CD4-positive, alpha-beta T cell treated with Interleukin-6 for 4 hours (primary cell): ENCODE results near the gene DRP2.
"Not testable (repeated sequence)": the region's sequence is repeated elsewhere in the genome, so short reads cannot be mapped to it uniquely, and the experiment has no call there.

Experiments used
- DNase-seq: peaks from one replicate; pipeline ENCODE4 v3.0.0-alpha.2; 2020; ENCODE audit warnings: mixed read lengths

DRP2 gene, protein sequence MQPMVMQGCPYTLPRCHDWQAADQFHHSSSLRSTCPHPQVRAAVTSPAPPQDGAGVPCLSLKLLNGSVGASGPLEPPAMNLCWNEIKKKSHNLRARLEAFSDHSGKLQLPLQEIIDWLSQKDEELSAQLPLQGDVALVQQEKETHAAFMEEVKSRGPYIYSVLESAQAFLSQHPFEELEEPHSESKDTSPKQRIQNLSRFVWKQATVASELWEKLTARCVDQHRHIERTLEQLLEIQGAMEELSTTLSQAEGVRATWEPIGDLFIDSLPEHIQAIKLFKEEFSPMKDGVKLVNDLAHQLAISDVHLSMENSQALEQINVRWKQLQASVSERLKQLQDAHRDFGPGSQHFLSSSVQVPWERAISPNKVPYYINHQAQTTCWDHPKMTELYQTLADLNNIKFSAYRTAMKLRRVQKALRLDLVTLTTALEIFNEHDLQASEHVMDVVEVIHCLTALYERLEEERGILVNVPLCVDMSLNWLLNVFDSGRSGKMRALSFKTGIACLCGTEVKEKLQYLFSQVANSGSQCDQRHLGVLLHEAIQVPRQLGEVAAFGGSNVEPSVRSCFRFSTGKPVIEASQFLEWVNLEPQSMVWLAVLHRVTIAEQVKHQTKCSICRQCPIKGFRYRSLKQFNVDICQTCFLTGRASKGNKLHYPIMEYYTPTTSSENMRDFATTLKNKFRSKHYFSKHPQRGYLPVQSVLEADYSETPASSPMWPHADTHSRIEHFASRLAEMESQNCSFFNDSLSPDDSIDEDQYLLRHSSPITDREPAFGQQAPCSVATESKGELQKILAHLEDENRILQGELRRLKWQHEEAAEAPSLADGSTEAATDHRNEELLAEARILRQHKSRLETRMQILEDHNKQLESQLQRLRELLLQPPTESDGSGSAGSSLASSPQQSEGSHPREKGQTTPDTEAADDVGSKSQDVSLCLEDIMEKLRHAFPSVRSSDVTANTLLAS

DNA sequence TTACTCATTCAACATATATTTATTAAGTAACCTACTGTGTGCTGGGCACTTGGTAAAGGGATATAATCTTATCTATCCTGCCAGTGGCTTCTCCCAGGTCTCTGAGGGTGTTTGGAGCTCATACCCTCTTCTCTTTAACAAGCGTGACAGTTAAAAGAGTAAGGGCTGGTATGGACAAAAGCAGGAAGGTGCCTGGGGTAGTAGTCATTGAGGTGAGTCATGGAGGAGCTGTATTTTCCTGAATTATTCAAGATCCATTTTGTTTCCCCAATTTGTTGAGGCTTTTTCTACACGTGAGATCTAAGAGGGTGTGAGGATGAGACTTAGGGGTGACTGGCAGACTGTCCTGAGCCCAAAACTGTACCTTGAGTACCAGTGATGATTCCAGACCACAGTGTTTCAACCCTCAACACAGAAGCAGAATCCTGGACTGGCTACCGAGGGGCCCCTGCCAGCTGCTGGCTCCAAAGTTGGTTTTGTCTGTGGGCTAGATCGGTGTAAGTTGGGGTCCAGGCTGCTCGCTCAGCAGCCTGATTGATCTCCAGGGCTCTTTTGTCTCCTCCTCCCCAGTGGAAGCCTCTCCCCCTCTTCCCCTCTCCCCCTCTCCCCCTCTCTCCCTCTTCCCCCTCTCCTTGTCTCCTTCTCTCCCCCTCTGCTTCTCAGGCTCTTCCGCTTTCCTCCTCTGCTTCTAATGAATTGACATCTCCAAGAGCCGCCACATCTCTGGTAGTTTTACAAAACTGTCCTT is at the start of gene DRP2:
Gene DRP2, plus strand, starts transcription at position 671 of the 748 bp plus-strand sequence. CDS start 11,862 bp downstream, outside the sequence.
- DNase-seq, result no peak

DNA sequence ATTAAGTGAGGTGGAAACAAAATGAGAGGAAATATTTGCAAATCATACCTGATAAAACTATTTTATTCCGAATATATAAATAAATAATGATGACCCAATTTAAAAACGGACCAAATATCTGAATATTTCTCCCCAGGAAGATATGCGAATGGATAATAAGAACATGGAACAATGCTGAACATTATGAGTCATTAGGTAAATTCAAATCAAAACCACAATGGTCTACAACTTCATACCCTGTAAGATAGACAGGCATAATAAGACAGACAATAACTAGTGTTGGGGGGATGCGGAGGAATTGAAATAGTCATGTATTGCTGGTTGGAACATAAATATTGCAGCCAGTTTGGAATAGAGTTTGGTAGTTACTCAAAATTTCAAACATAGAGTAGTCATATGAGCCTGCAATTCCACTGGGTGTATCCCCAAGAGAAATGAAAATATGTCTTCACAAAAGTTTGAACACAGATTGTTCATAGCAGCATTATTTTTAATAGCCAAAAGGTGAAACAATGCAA is 47.6 kb upstream of the DRP2 start:
- DNase-seq, result no peak

DNA sequence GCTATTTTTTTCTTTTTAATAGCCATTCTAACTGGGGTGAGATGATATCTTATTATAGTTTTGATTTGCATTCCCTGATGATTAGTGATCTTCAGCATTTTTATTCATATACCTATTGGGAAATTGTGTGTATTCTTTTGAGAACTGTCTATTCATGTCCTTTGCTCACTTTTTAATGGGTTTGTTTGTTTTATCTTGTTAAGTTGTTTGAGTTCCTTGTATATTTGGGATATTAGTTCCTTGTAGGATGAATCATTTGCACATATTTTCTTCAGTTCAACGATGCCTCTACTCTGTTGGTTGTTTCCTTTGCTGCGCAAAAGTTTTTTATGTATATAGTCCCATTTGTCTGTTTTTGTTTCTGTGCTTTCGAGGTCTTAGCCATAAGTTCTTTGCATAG is 43.1 kb upstream of the DRP2 start:
- DNase-seq, result no peak

DNA sequence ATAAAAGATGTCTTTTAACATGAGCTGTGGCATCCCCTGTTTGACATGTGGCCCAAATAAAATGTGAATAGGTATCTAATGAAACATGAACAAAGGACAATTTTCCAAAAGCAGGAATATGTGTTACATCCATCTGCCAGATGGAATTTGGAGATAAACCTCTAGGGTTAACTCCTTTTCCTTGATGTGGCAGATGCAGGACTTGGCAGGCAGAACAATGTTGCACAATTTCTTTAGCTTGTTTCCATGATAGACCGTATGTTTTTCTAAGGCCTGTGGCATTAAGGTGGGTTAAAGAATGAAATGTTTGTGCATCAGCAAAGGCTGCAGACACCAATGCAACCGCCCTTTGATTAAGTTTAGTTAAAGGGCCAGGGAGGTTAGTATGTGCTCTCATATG is 34.7 kb upstream of the DRP2 start:
- DNase-seq, result not testable (repeated sequence)

DNA sequence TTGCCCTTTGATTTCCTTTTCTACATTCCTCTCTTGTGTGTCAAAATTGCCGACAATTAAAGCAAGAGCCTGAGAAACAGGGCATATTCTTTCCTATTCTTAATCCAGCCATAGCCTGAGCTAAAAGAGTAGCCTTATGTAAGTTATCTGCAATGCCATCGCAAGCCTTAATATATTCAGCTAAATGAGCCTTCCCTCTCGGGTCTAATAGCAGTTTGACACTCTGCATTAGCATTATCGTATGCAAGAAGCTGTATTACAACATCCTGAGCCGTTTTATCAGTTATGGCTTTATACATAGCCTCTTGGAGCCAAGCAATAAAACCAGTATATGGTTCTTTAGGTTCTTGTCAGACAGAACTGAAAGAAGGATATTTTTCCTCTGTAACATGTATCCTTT is 31.6 kb upstream of the DRP2 start:
- not testable (repeated sequence) for DNase-seq

DNA sequence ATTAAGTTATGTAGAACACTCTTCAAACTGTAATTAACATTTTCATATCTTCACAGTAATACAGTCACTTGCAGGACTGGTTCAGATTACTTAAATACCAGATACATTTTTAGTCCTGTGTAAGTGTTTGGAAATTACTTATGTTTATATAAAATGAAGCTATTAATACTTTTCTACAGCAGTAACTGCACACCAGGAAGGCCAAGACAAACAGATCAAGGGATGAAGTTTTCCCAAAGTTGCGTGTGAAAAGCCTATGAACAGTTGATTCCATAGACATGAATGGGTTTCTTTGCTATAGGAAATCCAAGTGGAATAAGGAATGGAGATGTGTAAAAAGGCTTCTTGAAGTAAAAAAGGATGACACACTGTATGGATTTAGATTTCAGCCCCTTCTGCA is 28.9 kb upstream of the DRP2 start:
- DNase-seq, result no peak

DNA sequence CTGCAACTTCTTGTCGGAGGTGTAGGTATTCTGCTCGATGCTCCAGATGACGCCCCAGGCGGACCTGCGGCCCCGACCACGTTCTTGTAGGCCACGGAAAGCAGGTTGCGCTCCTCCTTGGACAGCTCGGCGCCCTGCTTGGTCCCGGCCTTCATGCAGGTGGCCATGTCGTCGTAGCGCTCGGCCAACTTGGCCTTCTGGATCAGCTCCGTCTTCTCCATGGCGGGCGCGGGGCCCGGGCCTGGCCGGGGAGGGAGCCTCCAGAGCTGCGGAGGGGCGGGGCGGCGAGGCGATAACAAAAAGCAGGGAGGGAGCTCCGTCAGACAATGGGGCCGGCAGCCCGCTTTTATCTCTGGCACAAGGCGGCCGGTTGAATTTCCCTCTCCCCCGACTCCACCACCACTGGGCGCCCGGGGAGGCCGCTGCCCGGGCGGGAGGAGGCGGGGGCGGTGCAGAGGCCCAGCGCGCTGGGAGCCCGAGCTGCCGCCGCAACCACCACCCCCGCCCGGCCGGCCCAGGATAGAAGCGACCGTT is 28.3 kb upstream of the DRP2 start:
- no peak for DNase-seq

DNA sequence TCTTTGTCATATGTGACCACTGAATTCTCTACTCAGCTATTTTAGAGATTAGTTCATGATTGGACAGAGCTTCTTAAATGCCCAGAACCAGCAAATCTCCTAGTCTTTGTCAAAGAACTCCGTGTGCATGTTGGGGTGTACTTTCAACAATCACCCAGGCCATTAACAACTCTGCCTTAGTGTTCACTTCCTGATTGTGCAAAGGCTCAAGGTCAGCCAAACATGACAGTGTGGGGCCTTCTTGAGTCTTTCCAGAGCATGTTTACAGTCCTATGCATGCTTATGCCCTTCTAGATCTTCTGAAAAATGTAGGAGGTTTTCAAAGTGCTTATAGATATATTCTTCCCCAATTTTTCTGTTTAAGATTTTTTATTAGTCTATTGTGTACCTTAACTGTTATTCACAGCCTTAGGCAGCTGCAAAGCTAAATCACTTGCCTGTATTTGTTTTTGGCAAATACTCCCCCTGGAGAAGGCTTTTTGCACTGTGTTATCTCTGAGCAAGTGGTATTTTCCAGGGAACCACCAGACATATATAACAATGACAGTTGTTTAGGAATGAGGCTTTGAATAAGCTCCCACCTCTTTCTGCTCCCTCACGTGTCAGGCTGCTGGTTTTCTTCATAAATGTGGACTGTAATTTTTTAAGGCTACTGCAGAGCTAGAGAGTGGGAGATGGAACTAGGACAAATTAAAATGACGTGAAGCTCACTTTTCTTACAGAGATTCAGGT is 24.0 kb upstream of the DRP2 start:
- DNase-seq, result no peak

DNA sequence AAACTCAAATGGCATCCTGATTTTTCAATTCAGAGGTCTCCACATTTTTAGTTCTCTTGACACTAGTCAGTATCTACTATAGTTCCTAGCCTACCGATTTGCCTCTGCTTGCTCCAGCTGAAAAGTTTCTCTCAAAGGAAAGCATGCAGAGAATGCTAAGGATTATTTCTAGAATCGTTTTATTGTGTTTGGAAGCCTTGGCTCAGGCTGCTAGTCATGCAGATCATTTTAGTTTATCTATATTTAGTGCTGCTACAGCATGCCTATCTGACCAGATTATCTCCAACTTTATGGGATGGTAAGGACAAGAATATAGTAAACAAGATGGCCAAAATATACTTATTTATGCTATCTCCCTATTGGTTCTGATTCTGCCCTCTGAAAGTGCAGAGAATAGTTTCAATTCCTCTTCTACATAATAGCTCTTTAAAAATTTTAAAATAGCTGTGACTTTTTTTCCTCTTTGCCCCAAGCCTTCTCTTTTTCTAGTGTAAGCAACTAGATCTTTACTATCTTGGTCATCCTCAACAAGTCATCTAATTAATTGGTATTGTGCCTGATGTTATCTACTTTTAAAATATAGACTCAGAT is 15.7 kb upstream of the DRP2 start:
- DNase-seq, result no peak

DNA sequence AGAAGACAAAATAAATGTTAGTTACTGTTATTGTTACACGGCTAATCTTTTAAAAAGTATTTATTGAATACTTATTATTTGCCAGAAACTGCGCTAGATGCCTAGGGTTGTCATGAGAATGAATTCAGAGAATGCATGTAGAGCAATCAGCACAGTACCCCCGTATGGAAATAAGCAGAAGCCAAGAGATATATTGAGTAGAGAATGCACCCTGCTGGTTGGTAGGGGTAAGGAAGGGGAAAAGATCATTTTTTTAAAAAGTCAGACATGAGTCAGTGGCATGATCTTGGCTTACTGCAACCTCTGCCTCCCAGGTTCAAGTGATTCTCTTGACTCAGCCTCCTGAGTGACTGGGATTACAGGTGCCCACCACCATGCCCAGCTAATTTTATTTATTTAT is 13.1 kb upstream of the DRP2 start:
- DNase-seq, result no peak

DNA sequence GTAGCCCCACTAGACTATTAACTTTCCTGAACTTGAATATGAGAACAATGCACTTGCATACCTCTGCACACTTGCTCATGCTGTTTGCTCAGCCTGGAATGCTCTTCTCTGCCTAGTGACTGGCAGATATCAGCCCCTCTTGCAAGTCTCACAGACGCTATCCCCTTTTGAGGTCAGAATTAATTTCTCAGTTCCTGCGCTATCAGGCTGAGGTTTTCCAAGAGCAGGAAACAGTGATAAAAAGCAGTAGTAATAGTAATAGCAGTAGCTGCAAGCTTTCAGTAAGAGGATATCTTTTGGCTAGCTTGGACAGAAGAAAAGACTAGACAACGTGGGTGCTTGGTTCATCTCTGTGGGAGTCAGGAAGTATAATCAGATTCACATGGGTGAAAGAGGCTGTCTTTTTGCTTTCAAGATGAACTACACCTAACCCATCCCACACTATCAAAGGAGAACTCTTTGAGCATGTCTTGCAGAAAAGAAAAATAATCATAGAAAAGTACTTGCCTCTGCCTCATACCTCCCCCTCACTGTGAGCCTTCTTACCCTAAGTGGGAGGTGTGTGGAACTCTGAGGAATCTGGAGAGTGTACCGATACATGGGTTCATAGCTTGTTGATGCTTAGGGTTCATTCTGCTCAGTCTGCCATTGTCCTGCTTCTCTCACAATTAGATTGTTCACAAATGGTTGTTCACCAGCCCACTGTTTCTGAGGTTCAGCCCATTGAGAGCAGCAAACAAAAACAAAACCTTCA is 11.3 kb upstream of the DRP2 start:
- DNase-seq, result no peak

DNA sequence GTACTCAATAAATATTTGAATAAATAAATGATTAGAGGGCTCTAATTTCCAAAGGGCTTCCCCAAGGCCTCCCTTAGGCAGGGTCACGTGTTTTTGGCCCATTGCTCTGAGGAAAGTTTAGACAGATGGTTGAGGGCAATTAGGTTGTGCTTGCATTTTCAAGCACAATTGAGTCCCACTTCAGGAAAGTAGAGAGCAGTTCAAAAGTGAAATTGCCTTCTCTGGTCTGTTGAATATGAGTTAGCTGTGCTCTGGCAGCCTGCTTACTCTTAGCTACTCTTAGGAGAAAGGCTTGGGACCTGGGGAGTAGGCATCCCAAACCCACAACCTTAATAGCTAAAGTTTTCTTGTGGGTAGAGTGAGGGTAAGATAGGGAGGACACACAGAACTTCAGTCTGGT is 9.0 kb upstream of the DRP2 start:
- DNase-seq, result no peak

DNA sequence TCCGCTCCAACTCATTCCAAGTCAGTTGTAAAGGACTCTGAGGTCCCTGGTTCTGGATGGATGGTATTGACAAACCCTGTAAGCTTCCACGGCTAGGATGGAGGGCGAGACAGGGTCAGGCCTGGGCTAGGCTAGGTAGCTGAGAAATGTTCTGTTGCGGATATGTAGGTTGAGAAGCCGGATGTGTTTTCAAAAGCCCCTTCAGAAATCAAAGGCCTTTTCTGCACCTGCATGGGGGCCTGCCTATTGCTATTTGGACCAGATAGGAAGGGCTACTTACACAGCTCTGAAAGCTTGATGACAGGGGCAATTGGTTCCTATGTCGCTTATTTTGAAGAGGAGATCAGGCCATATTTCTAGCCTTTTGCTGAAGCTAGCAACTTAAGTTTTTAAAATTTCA is 1.9 kb upstream of the DRP2 start:
- DNase-seq, result no peak

DNA sequence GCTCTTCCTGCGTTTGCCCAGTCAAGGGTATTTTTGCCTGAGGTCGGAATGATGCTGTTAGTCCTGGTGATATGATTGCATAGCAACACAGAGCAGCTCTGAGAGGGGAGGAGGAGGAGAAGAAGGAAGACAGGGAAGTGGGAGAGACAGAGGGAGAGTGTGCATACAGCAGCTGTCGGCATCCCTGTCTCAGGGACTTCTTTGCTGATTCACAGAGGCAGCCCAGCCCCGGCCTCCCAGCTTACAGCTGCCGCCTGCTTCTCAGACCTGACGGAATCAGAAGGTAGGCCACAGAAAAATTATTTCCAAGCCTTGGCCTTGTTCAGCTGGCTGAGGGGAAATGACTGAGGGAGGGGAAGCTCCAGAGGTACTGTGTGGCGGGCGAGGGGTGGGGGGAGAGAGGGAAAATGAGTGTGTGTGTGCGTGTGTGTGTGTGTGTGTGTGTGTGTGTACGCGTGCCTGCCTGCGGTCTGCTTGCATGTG is 319 bp downstream of the DRP2 start:
- DNase-seq, result no peak

DNA sequence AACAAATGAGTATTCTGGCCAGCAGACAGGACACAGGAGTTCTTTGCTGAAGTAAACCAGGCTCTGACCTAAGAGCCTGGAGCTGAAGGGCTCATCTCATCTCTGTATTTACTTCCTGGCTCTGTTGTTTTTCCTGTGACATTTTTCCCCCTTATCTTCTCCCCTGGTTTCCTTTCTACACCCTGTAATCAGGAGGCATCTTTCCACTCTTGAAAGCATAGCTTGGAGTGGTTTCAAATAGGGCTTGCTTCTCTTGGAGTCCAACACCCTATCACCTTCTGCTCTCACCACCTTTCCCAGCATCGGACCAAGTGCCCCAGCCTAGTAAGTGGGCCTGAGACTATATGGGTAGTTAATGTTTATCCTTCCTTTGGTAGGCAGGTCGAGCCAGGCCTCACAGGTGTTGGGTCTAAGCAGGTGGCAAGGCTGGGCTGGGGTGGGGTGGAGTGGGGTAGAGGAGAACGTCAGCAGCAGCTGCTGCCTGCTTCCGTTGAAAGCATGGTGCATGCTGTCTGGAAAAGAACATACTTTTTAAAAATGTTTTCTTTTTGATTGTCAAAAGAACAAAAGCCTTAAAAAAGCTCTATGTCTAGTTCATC is 1.2 kb downstream of the DRP2 start:
- no peak for DNase-seq

DNA sequence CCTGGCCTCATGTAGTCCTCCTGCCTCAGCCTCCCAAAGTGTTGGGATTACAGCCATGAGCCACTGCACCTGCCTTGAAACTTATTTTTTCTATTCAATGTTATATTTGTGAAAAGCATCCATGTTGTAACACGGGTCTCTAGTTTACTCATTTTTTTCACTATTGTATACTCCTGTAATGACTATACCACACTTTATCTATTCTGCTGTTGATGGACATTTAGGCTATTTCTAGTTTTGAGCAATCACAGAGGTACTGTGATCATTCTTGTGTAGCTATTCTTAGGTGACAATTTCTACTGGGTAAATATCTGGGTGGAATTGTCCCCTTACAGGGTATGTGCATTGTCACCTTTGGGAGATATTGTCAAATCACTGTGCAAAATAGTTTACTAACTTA is 3.6 kb downstream of the DRP2 start:
- no peak for DNase-seq

DNA sequence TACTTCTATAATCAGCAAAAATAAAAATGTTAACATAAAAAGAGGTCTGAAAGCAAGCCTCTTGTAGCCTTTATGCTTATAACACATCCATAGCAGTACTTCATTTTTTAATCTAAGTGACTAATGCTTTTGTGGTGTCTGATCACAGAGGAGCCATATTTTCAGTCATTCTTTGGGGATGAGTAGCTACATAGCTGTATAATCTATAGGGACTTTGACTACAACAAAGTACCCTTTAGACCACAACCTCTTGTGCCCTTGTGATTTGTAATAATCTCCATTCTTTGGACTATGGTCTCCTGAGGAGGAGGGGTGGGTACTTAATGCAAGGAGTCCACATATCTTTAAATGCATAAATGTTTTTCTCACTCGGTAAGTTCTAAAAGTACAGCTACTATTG is 9.6 kb downstream of the DRP2 start:
- DNase-seq, result no peak

DNA sequence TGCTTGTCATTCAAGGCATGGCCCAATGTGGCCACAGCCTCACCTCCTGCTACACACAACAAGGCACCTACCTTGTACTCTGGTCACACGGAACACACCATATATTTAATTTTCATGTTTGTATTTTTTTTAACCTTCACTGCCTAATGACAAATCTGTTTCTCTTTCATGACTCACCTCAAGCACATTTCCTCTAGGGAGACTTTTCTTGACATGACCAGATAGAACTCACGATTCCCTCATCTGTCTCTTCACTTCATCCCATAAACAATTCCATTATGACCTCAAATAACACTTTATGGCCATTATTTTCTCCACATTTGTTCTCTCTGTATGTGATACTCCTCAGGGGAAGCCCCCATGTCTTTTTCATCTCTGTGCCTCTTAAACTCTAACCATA is 11.1 kb downstream of the DRP2 start:
- no peak for DNase-seq

DNA sequence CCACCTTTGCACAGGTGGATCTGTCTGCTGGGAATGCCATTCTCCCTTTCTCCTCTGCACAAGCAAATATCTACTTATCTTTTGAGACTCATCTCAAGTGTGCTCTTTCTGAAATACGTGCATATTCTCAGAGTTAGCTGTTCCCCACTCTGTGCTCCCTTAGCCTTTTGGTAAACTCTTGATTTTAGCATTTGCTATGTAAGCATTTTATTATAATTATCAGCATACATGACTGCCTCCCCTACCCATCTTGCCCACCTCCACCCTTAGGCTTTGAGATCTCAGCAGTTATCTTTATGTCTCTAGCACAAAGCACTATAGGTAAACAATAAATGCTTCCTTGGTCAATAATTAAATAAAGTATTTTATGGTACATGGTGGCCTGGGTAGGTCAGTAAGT is 11.5 kb downstream of the DRP2 start:
- DNase-seq, result no peak

DNA sequence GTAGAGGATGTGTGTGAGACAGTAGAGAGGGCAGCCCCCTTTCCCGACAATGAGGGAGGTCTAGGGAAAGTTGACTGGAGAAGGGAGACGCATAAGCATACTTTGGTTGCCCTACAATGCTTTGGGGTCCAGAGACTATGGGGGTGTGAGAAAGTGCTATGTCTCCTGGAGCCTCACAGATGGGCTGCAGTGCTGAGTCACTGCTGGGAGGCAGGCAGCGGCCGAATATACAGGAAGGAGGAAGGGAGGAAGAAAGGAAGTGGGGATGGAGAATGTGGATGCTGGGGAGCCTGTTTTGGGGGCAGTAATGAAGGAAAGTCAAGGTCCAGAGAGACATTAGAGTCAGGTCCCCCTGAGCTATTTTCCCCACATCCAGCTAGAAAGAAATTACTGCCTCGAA is 12.7 kb downstream of the DRP2 start:
- DNase-seq, result no peak
